Retinal pigment epithelial cell (primary cell): ENCODE measurements around the gene ZNF319.

Experiments
- DNase-seq: peaks from one replicate; pipeline ENCODE4 v3.0.0-alpha.2; 2010; ENCODE audit warnings: low read depth
- H3K4me3 ChIP-seq: 2 replicates; pipeline ENCODE4 v1.5.1; 2011; ENCODE audit warnings: mild to moderate bottlenecking, low read length, control low read depth, moderate library complexity
- CTCF ChIP-seq: conservative IDR thresholded peaks from 2 replicates; pipeline ENCODE4 v1.5.1; 2011; ENCODE audit warnings: low read depth, low read length, control low read depth, inconsistent platforms

The ZNF319 gene

GRCh38 chr16:57957673-57958392 is 42.6 kb downstream of the ZNF319 start:
- no peak overlapping the region for H3K4me3 ChIP-seq
- no peak for DNase-seq
- no peak for TF ChIP-seq CTCF

- H3K4me3 ChIP-seq, result no peak overlapping the region
- TF ChIP-seq CTCF, result no peak
- no peak for DNase-seq
Measured at GRCh38 chr16:57956924-57957672, 43.4 kb downstream of the ZNF319 start.

- no peak for TF ChIP-seq CTCF
- no peak overlapping the region for H3K4me3 ChIP-seq
Measured at GRCh38 chr16:57956270-57956808, 44.1 kb downstream of the ZNF319 start.

GRCh38 chr16:57955572-57956188 is 44.8 kb downstream of the ZNF319 start:
- no peak for TF ChIP-seq CTCF
- H3K4me3 ChIP-seq, result no peak overlapping the region
- no peak for DNase-seq

More at GRCh38 chr16:57956270-57956808, 44.1 kb downstream of the ZNF319 start:
- no peak for DNase-seq

- no peak overlapping the region for H3K4me3 ChIP-seq
- no peak for TF ChIP-seq CTCF
Measured at GRCh38 chr16:57953857-57954256, 46.6 kb downstream of the ZNF319 start.

GRCh38 chr16:57952909-57953308 is 47.6 kb downstream of the ZNF319 start:
- TF ChIP-seq CTCF, result no peak
- H3K4me3 ChIP-seq, result no peak overlapping the region
- no peak for DNase-seq

More at GRCh38 chr16:57953857-57954256, 46.6 kb downstream of the ZNF319 start:
- DNase-seq, result no peak
